GM19193 (cell line): Measurements from ENCODE around the gene NABP2.

Experiments used
- POLR2A ChIP-seq: IDR thresholded peaks from 4 replicates; pipeline ENCODE4 v1.6.1; 2011; ENCODE audit not compliant: insufficient read depth, insufficient read length; ENCODE audit errors: extremely low read depth

NABP2 gene

DNA sequence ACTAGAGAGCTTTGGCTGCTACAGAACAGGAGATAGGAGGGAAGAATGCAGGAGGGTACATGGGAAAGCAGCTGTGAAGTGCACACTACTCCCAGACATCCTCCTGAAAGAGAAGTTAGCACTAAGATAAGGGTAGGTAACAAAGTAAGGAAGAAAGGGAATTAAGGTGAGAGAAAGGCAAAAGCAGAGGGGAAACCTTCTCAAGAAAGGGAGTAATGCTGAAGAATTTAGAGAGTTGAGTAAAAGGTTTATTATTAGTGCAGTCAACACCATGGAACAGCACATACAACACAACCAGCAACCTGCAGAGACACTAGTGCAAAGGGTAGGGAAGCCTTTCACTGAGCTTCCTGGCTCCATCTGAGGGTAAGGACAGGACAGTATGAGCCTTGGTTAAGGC, 19.9 kb upstream of the NABP2 start:
- no peak for TF ChIP-seq POLR2A

DNA sequence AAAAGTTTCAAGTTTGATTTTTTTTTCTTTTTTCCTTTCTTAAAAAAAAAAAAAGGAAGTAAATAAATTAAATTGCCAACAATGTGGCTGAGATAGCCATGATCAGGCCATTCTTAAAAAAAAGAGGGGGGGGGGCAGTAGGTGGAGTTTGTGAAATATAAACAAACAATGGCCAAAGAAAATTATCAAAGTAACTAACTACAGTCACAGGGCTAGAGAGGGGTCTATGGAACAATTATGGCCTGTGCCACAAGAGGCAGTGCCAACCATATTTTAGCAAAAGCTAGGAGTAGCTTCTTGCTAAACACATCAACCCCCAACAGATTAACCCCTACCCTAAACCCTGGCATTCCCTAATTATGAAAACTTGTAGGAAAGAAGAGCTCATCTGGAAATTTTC, 18.7 kb upstream of the NABP2 start:
- no peak for TF ChIP-seq POLR2A

DNA sequence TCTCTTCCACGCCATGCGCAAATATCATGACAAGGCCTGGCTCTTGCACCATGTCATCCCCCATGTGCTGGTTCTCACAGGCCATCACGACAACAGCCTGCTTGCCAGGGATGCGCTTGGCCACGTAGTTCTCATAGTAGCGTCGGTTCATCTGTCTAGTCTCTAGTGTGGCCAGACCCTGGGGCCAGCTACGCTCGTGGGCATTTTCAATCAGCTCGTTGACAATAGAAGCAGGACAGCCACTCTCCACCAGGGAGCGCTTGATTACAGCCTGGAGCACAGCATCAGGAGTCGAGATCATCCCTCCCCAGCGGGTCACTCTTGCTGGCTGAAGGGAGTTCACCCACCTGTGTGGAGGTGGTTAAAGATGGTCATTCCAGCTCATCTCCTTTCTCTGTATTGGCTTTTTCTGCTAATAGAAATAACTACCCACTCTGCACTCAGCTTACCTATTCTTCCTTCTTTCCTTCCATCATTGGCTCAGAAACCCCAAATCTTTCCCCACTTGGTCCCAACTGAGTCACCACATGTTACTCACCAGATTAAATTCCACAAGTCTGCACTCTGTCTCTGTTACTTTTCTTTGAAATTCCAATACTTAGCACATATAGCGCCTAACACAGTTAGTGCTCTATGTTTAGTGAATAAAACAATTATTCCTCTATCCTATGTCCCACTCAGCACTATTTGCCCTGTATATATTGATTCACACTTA, 17.5 kb upstream of the NABP2 start:
- peak; percentile 14 for TF ChIP-seq POLR2A

DNA sequence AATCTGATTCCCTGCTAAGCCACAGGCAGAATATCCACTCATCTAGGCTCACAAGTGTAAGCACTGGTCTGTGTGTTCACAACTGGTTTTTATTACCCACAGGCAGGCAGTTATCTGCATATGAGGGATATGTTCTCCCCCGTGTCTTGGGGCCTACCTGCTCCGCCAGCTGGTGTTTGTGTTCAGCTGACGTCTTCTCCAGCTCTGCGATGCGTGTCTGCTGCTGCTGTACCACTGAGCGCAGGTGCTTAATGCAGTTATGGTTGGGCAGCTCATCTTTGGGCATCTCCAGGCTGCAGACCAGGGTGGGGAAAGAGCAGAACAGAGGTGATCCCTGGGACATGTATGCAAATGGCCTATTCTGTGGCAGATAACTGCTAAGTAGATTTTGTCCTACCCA, 16.1 kb upstream of the NABP2 start:
- TF ChIP-seq POLR2A, result no peak

DNA sequence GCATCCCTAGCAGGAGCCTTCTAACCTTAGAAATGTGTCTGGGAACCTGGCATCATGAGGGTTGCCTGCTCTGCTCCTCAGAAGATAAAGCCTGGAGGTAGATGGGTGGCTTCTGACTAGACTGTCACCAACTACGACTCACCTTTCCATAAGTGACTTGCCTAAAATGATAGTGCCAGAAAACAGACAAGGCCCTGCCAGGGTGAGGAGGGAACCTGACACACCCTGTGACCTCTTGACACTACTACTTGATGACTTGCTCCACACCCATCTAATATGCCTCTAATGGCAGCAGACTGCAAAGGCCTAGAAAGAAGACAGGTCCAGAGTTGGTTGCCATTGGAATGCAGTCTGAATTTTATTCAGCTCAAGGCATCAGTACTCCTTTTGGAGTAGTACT, 11.8 kb upstream of the NABP2 start:
- TF ChIP-seq POLR2A, result no peak

DNA sequence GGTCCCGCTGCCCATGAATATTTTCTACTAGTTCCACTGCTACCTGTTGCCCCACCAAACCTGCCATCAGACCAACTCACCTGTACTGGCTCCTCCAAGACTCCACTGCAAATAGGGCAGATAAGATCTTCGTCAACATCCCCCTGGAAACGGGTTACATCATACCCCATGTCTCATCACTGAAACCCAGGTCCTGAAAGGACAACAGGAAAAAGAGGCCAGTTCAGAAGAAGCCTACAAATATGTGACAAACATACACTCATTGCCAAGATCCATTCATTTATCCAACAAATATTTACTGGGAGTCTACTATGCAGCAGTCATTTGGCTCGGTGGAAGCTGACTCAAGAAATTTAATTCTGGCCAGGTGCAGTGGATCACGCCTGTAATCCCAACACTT, 10.3 kb upstream of the NABP2 start:
- no peak for TF ChIP-seq POLR2A

DNA sequence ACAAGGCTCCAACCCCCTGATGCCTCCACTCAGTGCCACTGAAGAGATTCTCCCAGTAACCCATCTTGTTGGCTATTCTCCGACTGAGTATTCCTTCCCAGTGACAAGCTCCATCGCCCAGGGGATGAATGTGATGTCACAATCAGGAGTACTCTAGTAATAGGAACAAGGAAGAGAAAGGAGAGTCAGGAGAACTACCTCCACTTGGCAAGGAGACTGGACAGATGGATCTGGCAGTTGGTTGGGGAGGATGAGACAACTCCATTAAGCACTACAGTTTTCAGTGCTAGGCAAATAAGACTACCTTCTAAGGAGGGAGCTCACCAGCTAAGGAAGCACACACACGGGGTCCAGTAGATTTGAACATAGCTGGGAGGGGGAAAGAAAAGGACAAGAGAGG, 7.7 kb upstream of the NABP2 start:
- no peak for TF ChIP-seq POLR2A

DNA sequence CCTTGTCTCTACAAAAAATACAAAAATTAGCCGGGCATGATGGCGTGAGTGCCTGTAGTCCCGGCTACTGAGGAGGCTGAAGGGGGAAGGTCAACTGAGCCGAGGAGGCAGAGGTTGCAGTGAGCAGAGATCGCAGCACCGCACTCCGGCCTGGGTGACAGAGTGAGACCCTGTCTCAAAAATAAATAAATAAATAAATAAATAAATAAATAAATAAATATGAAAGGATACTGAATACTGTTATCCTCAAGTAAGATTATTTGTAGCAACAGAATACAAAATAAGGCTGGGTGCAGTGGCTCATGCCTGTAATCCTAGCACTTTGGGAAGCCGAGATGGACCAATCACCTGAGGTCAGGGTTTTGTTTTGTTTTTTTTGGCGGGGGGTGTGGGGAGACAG, 4.3 kb upstream of the NABP2 start:
- no peak for TF ChIP-seq POLR2A

DNA sequence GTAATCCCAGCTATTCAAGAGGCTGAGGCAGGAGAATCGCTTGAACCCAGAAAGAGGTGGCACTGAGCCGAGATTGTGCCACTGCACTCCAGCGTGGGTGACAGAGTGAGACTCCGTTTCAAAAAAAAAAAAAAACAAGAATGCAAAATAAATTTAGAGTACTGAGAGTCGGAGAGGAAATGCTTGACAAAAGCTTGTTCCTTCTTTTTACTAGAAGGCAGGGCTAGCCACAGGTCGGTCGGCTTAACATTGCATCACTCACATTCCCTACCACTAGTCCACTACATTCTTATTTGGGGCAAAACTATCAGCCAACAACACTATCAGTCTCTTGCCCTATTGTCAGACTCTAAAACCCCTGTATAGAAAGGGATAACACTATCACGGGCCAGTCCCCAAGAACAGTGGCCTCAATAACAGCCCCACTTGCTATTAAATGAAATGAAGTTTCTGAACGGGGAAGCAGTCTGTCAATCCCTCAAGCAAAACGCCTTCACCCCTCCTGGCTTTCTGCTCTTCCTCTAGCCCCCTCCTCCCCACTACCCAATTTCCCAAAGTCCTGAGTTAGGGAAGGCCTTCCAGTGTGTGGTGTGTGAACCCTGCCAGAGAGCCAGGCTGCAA, 3.4 kb upstream of the NABP2 start:
- TF ChIP-seq POLR2A, result no peak

DNA sequence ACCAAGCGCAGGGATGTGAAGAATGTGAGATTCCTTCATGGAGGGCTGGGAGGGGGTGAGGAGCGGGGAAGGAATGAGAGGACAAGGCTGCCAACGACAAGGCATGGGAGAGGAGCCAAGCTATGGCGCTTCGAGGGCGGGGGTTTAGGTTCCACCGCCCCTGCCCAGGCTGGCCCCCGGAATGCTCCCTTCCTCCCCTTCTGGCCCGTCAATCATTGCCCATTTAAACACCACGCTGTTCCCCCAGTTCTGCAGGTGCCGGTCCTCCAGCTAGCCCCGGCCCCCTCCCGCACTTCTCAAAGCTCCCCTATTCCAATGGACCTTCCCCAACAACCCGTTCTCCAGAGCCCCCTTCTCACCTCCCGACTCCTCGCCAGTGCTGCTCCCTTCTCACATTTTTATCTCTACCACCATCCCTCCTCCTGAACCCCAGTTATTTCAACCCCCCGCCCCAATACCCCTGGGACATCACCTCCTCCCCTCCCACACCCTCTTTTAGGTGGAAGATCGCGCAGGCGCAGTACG, 2.8 kb upstream of the NABP2 start:
- TF ChIP-seq POLR2A, result no peak

DNA sequence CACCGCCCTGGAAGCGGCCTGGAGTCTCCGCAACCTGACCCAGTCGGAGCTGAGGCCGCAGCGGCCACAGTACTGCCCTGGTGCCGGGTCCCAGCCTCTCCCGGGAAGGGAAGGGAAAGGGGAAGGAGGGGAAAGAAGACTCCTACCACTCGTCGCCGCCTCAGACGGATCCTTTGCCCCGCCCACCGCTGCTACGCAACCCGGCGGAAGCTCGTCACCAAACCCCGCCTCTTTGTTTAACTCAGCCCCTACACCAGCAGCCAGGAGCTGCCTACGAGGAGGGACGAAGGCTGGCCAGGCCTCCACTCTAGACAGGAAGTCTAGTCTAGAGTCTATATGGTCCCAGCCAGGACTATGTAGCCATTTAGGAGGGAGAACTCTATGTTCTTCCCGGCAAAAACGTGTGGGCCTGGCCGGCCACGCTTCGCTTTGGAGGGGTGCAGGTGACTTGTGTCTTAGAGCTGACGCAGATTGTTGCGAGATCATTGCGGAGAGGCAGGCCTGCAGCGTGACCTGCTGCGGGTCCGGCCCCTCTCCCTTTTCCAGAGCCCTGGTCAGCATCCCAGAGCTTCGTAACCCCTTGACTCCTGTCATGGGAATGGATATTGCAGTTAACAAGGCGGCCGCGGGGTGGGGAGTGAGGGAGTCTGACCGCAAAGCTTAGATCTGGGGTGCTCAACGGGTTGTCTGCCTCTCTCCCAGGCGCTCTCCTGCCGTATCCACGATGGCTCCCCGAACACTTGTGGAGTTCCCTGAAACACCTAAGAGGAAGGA, 2.2 kb upstream of the NABP2 start, which contains the start of gene RNF41:
Gene RNF41, minus strand, starts transcription at position 166 of the 774 bp plus-strand sequence. CDS start 7,875 bp downstream, outside the sequence.
- peak; percentile 96 for TF ChIP-seq POLR2A

DNA sequence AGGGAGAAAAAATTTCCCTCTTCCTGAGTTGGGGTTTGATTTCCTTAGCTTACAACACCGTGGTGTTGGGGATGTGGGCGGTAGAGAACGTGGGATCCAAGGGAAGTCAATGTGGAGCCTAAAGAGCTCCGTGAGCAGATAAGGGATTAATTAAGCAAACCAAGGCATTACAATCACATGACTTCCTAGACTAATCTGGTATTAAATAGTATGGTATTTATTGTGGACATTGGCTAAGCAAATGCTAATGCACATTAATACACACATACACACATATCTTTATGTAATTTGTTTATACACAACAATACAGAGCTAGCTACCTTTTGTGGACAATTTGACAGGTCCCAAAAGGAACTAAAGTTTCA, 1.6 kb upstream of the NABP2 start:
- TF ChIP-seq POLR2A, result no peak

DNA sequence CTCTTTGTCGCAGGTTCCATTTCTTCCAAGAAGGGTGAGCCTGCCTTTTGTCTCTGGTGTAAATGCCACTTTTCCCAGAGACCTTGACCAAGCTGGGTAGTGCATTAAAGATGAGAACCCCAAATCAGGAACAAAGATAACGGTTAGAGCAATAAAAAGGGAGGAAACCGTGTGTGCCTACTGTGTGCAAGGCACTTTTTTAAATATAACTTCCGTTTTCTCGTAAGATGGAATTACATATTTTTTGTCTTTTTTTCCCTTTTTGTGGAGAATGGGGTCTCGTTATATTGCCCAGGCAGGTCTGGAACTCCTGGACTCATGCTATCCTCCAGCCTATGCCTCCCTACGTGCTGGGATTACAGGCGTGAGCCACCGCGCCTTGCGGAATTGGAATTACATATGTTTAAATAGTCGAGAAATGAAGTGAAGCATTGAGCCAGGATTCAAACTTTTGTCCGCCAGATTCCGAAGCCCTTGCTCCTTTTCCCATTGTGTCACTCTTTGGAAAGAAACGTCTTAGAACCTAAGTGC, 506 bp upstream of the NABP2 start:
- no peak for TF ChIP-seq POLR2A

DNA sequence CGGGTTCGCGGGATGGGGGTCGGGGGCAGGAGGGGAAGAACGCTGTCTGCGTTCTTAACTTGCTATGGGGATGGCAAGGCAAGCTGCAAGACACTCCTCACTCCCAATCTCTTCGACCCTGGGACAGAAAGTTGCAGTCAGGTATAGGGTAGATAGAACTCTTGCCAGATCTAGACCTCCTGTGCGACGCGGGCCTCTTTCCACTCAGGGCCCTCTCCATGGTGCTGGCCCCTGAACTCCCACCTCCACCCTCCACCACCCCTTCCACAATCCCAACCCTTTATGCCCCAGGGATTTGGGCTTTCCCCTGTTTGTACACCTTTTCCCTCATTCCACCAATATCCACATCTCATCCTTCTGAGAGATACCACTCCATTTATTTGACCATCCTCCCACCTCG, 812 bp downstream of the NABP2 start:
- no peak for TF ChIP-seq POLR2A

DNA sequence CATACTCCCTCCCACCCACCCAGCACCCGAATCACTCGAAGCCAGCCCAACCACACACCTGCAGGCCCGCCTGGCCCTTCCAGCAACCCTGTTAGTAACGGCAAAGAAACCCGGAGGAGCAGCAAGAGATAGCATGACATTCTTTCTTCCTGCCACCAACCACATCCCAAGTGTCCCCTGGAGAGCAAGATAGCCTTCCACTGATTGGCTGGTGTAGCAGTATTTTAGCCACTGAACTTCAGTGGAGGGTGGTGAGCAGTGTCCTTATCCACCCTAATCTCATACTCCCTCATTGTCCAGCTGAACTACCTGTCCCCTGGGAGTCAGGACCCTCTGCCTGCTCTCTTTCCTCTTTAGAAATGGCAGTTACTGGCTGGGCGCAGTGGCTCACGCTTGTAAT, 4.9 kb downstream of the NABP2 start:
- TF ChIP-seq POLR2A, result no peak
